Measurements from ENCODE around the gene SLC2A5. TPM values are rescaled to one million over a fixed set of nuclear protein-coding genes. Genes with fewer than 3 reads are reported as not detected.

SLC2A5 gene
- total RNA-seq, 8 experiments from 2014 or later, result 0.11 to 1.3 (median 0.24) TPM; not detected in 1

GRCh38 chr1:9086045-9086444 lies 16.6 kb upstream of the SLC2A5 start:
- Histone ChIP-seq H3K4me3 (no peak overlapping the region), H3K27ac (no peak overlapping the region), H3K4me1 (replicated peaks in 1 of 2) (peaks cover 0 to 4% of the 10 kb centered on the region in 2 donors)
- in situ Hi-C loops (cut with MboI; ENCODE audit: low pct_unique_long_range_greater_than_20kb in 2 of 9, low sequenced_read_pairs in 9 of 9, unreplicated experiment in 9 of 9), result no loop called here
- WGBS, 10 experiments, result 10 to 96% (median 80%) methylated on average over 2 to 5 of the region's 5 CpGs; no CpG with 5 or more reads in 2 of the 10 experiments
- ATAC-seq (replicated peaks in 6 of 8), result peak in 6 of 8 experiments; percentile 48 to 82 (median 58)

- Histone ChIP-seq H3K4me3 (no peak overlapping the region), H3K4me1 (replicated peaks in 1 of 2) (peaks cover 0 to 4% of the 10 kb centered on the region in 2 donors), H3K27ac (no peak overlapping the region)
- in situ Hi-C loops (cut with MboI; ENCODE audit: low pct_unique_long_range_greater_than_20kb in 2 of 9, low sequenced_read_pairs in 9 of 9, unreplicated experiment in 9 of 9), result no loop called here
- 40 to 100% (median 79%) methylated on average over 1 to 7 of the region's 7 CpGs for WGBS, 10 experiments
- ATAC-seq (replicated peaks in 6 of 8), result no peak
Observed at GRCh38 chr1:9085306-9085940, 16.0 kb upstream of the SLC2A5 start.

GRCh38 chr1:9084906-9085305 lies 15.5 kb upstream of the SLC2A5 start:
- in situ Hi-C loops (cut with MboI; ENCODE audit: low pct_unique_long_range_greater_than_20kb in 2 of 9, low sequenced_read_pairs in 9 of 9, unreplicated experiment in 9 of 9), result no loop called here
- H3K4me1 ChIP-seq (replicated peaks in 1 of 2), result peaks cover 0 to 4% of the 10 kb centered on the region in 2 donors
- WGBS, 10 experiments, result 17 to 97% (median 86%) methylated on average over 1 to 8 of the region's 8 CpGs; no CpG with 5 or more reads in 4 of the 10 experiments
- ATAC-seq (replicated peaks in 6 of 8), result no peak
- no peak overlapping the region for H3K4me3 ChIP-seq
- no peak overlapping the region for H3K27ac ChIP-seq

GRCh38 chr1:9081473-9081872 lies 12.0 kb upstream of the SLC2A5 start:
- ATAC-seq (replicated peaks in 6 of 8), result no peak
- no peak overlapping the region for H3K4me3 ChIP-seq
- 53 to 100% (median 84%) methylated on average over 2 to 3 of the region's 3 CpGs for WGBS, 10 experiments
- H3K27ac ChIP-seq, result no peak overlapping the region
- in situ Hi-C loops (cut with MboI; ENCODE audit: low pct_unique_long_range_greater_than_20kb in 2 of 9, low sequenced_read_pairs in 9 of 9, unreplicated experiment in 9 of 9), result no loop called here
- H3K4me1 ChIP-seq (replicated peaks in 1 of 2), result peaks cover 3 to 7% of the 10 kb centered on the region in 2 donors

GRCh38 chr1:9080705-9081291 lies 11.4 kb upstream of the SLC2A5 start:
- no peak overlapping the region for H3K27ac ChIP-seq
- H3K4me3 ChIP-seq, result no peak overlapping the region
- ATAC-seq (replicated peaks in 6 of 8), result peak in 7 of 8 experiments; percentile 15 to 84 (median 64)
- in situ Hi-C loops (cut with MboI; ENCODE audit: low pct_unique_long_range_greater_than_20kb in 2 of 9, low sequenced_read_pairs in 9 of 9, unreplicated experiment in 9 of 9), result no loop called here
- H3K4me1 ChIP-seq (replicated peaks in 1 of 2), result peaks cover 3 to 7% of the 10 kb centered on the region in 2 donors
- 47 to 100% (median 87%) methylated on average over 2 to 6 of the region's 6 CpGs for WGBS, 10 experiments

- WGBS, 10 experiments, result 54 to 100% (median 86%) methylated on average over 1 to 12 of the region's 12 CpGs
- H3K4me3 ChIP-seq, result no peak overlapping the region
- in situ Hi-C loops (cut with MboI; ENCODE audit: low pct_unique_long_range_greater_than_20kb in 2 of 9, low sequenced_read_pairs in 9 of 9, unreplicated experiment in 9 of 9), result no loop called here
- H3K4me1 ChIP-seq (replicated peaks in 1 of 2), result peaks cover 6 to 7% of the 10 kb centered on the region in 2 donors
- no peak for ATAC-seq (replicated peaks in 6 of 8)
- no peak overlapping the region for H3K27ac ChIP-seq
Observed at GRCh38 chr1:9079988-9080704, 10.7 kb upstream of the SLC2A5 start.

GRCh38 chr1:9078752-9079500 lies 9.5 kb upstream of the SLC2A5 start:
- Histone ChIP-seq H3K27ac (no peak overlapping the region), H3K4me1 (replicated peaks in 1 of 2) (peaks cover 7 to 9% of the 10 kb centered on the region in 2 donors), H3K4me3 (no peak overlapping the region)
- 50 to 97% (median 78%) methylated on average over 2 to 19 of the region's 19 CpGs; no CpG with 5 or more reads in 1 of the 10 experiments for WGBS, 10 experiments
- in situ Hi-C loops (cut with MboI; ENCODE audit: low pct_unique_long_range_greater_than_20kb in 2 of 9, low sequenced_read_pairs in 9 of 9, unreplicated experiment in 9 of 9), result no loop called here
- no peak for ATAC-seq (replicated peaks in 6 of 8)

- WGBS, 10 experiments, result 43 to 82% (median 72%) methylated on average over 2 to 9 of the region's 9 CpGs; no CpG with 5 or more reads in 1 of the 10 experiments
- in situ Hi-C loops (cut with MboI; ENCODE audit: low pct_unique_long_range_greater_than_20kb in 2 of 9, low sequenced_read_pairs in 9 of 9, unreplicated experiment in 9 of 9), result no loop called here
Observed at GRCh38 chr1:9078015-9078751, 8.7 kb upstream of the SLC2A5 start.

GRCh38 chr1:9075022-9075421 lies 5.6 kb upstream of the SLC2A5 start:
- peaks cover 4 to 9% of the 10 kb centered on the region in 2 donors for H3K4me1 ChIP-seq (replicated peaks in 1 of 2)
- H3K27ac ChIP-seq, result no peak overlapping the region
- WGBS, 10 experiments, result 29 to 77% (median 53%) methylated on average over 1 to 5 of the region's 5 CpGs; no CpG with 5 or more reads in 1 of the 10 experiments
- no peak overlapping the region for H3K4me3 ChIP-seq
- in situ Hi-C loops (cut with MboI; ENCODE audit: low pct_unique_long_range_greater_than_20kb in 2 of 9, low sequenced_read_pairs in 9 of 9, unreplicated experiment in 9 of 9), result no loop called here
- ATAC-seq (replicated peaks in 6 of 8), result peak in 5 of 8 experiments; percentile 33 to 80 (median 64)

More at GRCh38 chr1:9078015-9078751, 8.7 kb upstream of the SLC2A5 start:
- Histone ChIP-seq H3K4me3 (no peak overlapping the region), H3K4me1 (replicated peaks in 1 of 2) (peaks cover 5 to 9% of the 10 kb centered on the region in 2 donors), H3K27ac (no peak overlapping the region)
- ATAC-seq (replicated peaks in 6 of 8), result peak; percentile 32 to 86 (median 55)

- ATAC-seq (replicated peaks in 6 of 8), result no peak
- Histone ChIP-seq H3K4me1 (replicated peaks in 1 of 2) (peaks cover 5 to 6% of the 10 kb centered on the region in 2 donors), H3K27ac (no peak overlapping the region), H3K4me3 (no peak overlapping the region)
- 40 to 94% (median 79%) methylated on average over 1 to 3 of the region's 3 CpGs; no CpG with 5 or more reads in 5 of the 10 experiments for WGBS, 10 experiments
- in situ Hi-C loops (cut with MboI; ENCODE audit: low pct_unique_long_range_greater_than_20kb in 2 of 9, low sequenced_read_pairs in 9 of 9, unreplicated experiment in 9 of 9), result no loop called here
Observed at GRCh38 chr1:9073143-9073542, 3.7 kb upstream of the SLC2A5 start.

- H3K27ac ChIP-seq, result no peak overlapping the region
- H3K4me1 ChIP-seq (replicated peaks in 1 of 2), result peaks cover 4 to 6% of the 10 kb centered on the region in 2 donors
- in situ Hi-C loops (cut with MboI; ENCODE audit: low pct_unique_long_range_greater_than_20kb in 2 of 9, low sequenced_read_pairs in 9 of 9, unreplicated experiment in 9 of 9), result no loop called here
- peak in 3 of 8 experiments; percentile 7 to 15 (median 13) for ATAC-seq (replicated peaks in 6 of 8)
- no peak overlapping the region for H3K4me3 ChIP-seq
- WGBS, 10 experiments, result 93% methylated on average over 3 of the region's 50 CpGs; no CpG with 5 or more reads in 9 of the 10 experiments
Observed at GRCh38 chr1:9071554-9072235, 2.3 kb upstream of the SLC2A5 start.

- H3K27ac ChIP-seq, result no peak overlapping the region
- ATAC-seq (replicated peaks in 6 of 8), result peak in 3 of 8 experiments; percentile 31 to 90 (median 50)
- peaks cover 4 to 6% of the 10 kb centered on the region in 2 donors for H3K4me1 ChIP-seq (replicated peaks in 1 of 2)
Observed at GRCh38 chr1:9070486-9070885, 1.1 kb upstream of the SLC2A5 start.

More at GRCh38 chr1:9070486-9070885, 1.1 kb upstream of the SLC2A5 start:
- in situ Hi-C loops (cut with MboI; ENCODE audit: low pct_unique_long_range_greater_than_20kb in 2 of 9, low sequenced_read_pairs in 9 of 9, unreplicated experiment in 9 of 9), result no loop called here
- H3K4me3 ChIP-seq, result no peak overlapping the region
- WGBS, 10 experiments, result 20 to 83% (median 55%) methylated on average over 1 to 7 of the region's 7 CpGs; no CpG with 5 or more reads in 5 of the 10 experiments

Data from motor neuron (in vitro differentiated cells).